HG03521 (cell line): Measurements from ENCODE around the gene KLF13.
"Not testable (repeated sequence)": the region's sequence is repeated elsewhere in the genome, so short reads cannot be mapped to it uniquely, and the experiment has no call there.

Source experiments
- ATAC-seq: cut with Tn5 transposase; IDR thresholded peaks from one replicate; pipeline ENCODE4 v1.9.1; 2021; ENCODE audit warnings: mild to moderate bottlenecking, moderate library complexity; ENCODE audit not compliant: unreplicated experiment

Gene KLF13

GRCh38 chr15:31344823-31345605 is 18.4 kb downstream of the KLF13 start:
- ATAC-seq = peak; percentile 17

GRCh38 chr15:31345606-31346366 is 19.2 kb downstream of the KLF13 start:
- ATAC-seq = peak; percentile 28

GRCh38 chr15:31346367-31347066 is 19.9 kb downstream of the KLF13 start:
- ATAC-seq = peak; percentile 44

- no peak for ATAC-seq
Measured at GRCh38 chr15:31347067-31347975, 20.7 kb downstream of the KLF13 start.

- no peak for ATAC-seq
Measured at GRCh38 chr15:31347981-31348803, 21.6 kb downstream of the KLF13 start.

- ATAC-seq = no peak
Measured at GRCh38 chr15:31349233-31350141, 22.9 kb downstream of the KLF13 start.

- no peak for ATAC-seq
Measured at GRCh38 chr15:31350771-31351170, 24.1 kb downstream of the KLF13 start.

- no peak for ATAC-seq
Measured at GRCh38 chr15:31352339-31352751, 25.7 kb downstream of the KLF13 start.

GRCh38 chr15:31352911-31353811 is 26.5 kb downstream of the KLF13 start:
- peak; percentile 70 for ATAC-seq

GRCh38 chr15:31353931-31354330 is 27.3 kb downstream of the KLF13 start:
- no peak for ATAC-seq

- not testable (repeated sequence) for ATAC-seq
Measured at GRCh38 chr15:31356097-31356496, 29.5 kb downstream of the KLF13 start.

GRCh38 chr15:31357148-31357547 is 30.5 kb downstream of the KLF13 start:
- no peak for ATAC-seq

- no peak for ATAC-seq
Measured at GRCh38 chr15:31358163-31358562, 31.5 kb downstream of the KLF13 start.

- no peak for ATAC-seq
Measured at GRCh38 chr15:31358957-31359701, 32.5 kb downstream of the KLF13 start.

GRCh38 chr15:31359702-31360111 is 33.1 kb downstream of the KLF13 start:
- ATAC-seq = no peak

- ATAC-seq = no peak
Measured at GRCh38 chr15:31360158-31360561, 33.5 kb downstream of the KLF13 start.
